ENCODE results near the gene TTLL6. TPM values are rescaled to one million over a fixed set of nuclear protein-coding genes. Genes with fewer than 3 reads are reported as not detected.

Gene TTLL6
- total RNA-seq = 1 to 10 TPM in 1 of 4 donors, under 1 TPM in 2, not detected in 1; under 0.01 to 1.1 (median 0.29) TPM

DNA sequence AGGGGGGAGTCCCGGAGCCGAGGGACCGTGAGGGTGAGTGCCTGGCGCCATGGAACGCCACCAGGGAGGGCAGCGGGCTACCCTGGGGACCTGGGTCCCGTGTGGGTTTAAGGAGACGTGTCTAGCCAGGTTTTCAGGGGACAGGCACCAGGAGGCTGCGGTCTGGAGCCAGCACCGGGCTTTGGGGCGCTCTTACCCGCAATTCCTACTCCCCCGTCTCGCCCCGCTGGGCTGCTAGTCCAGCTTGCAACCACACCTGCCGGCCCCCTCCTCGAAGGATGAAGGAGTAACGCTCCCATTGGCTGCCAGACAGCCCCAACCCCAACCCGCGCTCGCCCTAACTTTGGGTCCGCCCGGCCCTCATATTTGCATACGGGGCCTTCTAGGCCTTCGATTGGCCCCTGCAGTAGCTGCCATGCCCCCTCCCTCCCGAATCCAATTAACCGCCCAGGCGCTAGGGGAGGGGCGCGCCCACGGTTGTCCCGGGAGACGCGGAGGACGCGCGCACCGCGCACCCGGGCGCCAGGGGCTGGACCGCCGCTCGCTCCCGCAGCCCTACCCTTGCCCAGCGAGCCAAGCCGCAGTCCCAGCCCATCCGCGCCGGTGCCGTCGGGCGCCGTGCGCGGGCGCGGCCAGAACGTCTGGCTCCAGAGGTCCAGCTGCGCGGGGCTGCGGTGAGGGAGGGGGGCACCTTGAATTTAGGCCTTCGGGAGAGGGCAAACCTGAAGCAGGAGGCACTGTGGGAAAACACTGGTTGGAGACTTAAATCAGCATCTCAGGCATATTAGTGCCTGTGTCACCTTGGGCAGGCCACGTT, at the start of gene TTLL6:
Gene TTLL6, minus strand, starts transcription at position 456 of the 817 bp plus-strand sequence. Its CDS starts 157 bp downstream, at position 299.
- TF ChIP-seq CTCF (IDR thresholded peaks at IDR 0.05) (peak in 1 of 3 experiments; percentile 11), POLR2AphosphoS5 (IDR thresholded peaks at IDR 0.05) (peak in 1 of 2 donors; percentile 46), POLR2A (IDR thresholded peaks at IDR 0.05; ENCODE audit: low read depth) (no peak)
- Histone ChIP-seq H3K4me1 (peaks cover 12 to 21% (median 18%) of the 10 kb centered on the region in 4 donors), H3K9me3 (no peaks in the 10 kb centered on the region), H3K4me3 (peak within 1 kb of the TSS; percentile 48 to 60 (median 52)), H3K27ac (replicated peaks in 1 of 4) (peak within 1 kb of the TSS in 1 of 4 donors; percentile 26), H3K27me3 (peaks cover 0 to 65% (median 13%) of the 10 kb centered on the region in 4 donors), H3K36me3 (no peaks in the 10 kb centered on the region)
- DNase-seq (ENCODE audit: extremely low spot score) = peak; percentile 93
- intact Hi-C loops (cut with DNase I) = no loop called here
- 3% methylated on average over 16 of the region's 64 CpGs for whole genome bisulfite sequencing

DNA sequence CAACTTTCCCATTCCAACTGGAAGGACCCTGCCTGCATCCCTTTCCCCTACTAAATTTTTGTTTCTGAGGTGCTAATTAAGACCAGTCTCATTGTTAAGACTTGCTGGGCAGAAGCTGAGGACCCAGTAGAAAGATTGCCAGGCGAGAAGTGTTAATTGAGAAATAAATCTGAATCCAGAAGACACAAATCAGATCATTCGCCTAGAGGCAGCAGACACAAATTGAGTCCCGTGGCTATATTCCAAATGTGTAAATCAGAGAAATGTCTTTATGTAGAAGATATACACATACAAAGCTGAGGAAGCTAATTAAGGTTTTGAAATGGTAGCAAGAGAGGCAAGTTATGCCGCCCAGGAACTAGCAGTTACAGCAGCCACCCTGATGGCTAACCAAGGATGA, 43.4 kb upstream of the TTLL6 start:
- TF ChIP-seq POLR2A (IDR thresholded peaks at IDR 0.05; ENCODE audit: low read depth) (no peak), CTCF (IDR thresholded peaks at IDR 0.05) (no peak), EP300 (IDR thresholded peaks at IDR 0.05) (no peak), POLR2AphosphoS5 (IDR thresholded peaks at IDR 0.05) (no peak)
- 94% methylated on average over 4 of the region's 4 CpGs for WGBS
- Histone ChIP-seq H3K27ac (replicated peaks in 1 of 4) (no peak overlapping the region), H3K4me3 (no peak overlapping the region), H3K36me3 (peaks cover 85 to 100% (median 94%) of the 10 kb centered on the region in 4 donors), H3K27me3 (no peaks in the 10 kb centered on the region), H3K9me3 (no peaks in the 10 kb centered on the region), H3K4me1 (no peaks in the 10 kb centered on the region)
- no peak for DNase-seq (ENCODE audit: extremely low spot score)
- intact Hi-C loops (cut with DNase I) = no loop called here

- Histone ChIP-seq H3K4me1 (no peaks in the 10 kb centered on the region), H3K27ac (replicated peaks in 1 of 4) (no peak overlapping the region), H3K27me3 (no peaks in the 10 kb centered on the region), H3K9me3 (no peaks in the 10 kb centered on the region), H3K36me3 (peaks cover 86 to 100% (median 94%) of the 10 kb centered on the region in 4 donors), H3K4me3 (no peak overlapping the region)
- intact Hi-C loops (cut with DNase I) = no loop called here
- WGBS = 92% methylated on average over 3 of the region's 3 CpGs
- DNase-seq (ENCODE audit: extremely low spot score) = no peak
- TF ChIP-seq CTCF (IDR thresholded peaks at IDR 0.05) (peak in 1 of 3 experiments; percentile 20), POLR2A (IDR thresholded peaks at IDR 0.05; ENCODE audit: low read depth) (no peak)
Observed at GRCh38 chr17:48860034-48860433, 43.0 kb upstream of the TTLL6 start.

- no peak for TF ChIP-seq POLR2A (IDR thresholded peaks at IDR 0.05; ENCODE audit: low read depth)
- TF ChIP-seq POLR2AphosphoS5 (IDR thresholded peaks at IDR 0.05) = no peak
- TF ChIP-seq EP300 (IDR thresholded peaks at IDR 0.05) = no peak
- no peak for TF ChIP-seq CTCF (IDR thresholded peaks at IDR 0.05)
- Histone ChIP-seq H3K4me3 (no peak overlapping the region), H3K9me3 (no peaks in the 10 kb centered on the region), H3K27ac (replicated peaks in 1 of 4) (no peak overlapping the region), H3K36me3 (peaks cover 88 to 98% (median 96%) of the 10 kb centered on the region in 4 donors), H3K27me3 (no peaks in the 10 kb centered on the region), H3K4me1 (no peaks in the 10 kb centered on the region)
- 70% methylated on average over 3 of the region's 3 CpGs for WGBS
- intact Hi-C loops (cut with DNase I) = loop anchor here (10.0 kb wide), 1 partner anchor 59 kb away; no protein-coding TSS in a partner anchor
- DNase-seq (ENCODE audit: extremely low spot score) = no peak
Observed at GRCh38 chr17:48856122-48856821, 39.2 kb upstream of the TTLL6 start.

All from esophagus muscularis mucosa (tissue), 4 donors.